Fibroblast of skin of right biceps (primary cell): ENCODE results near the gene SKIC2.
"Not testable (repeated sequence)": the region's sequence is repeated elsewhere in the genome, so short reads cannot be mapped to it uniquely, and the experiment has no call there.

Source experiments
- DNase-seq: peaks from one replicate; pipeline ENCODE4 v3.0.0-alpha.2; 2013

Gene SKIC2

DNA sequence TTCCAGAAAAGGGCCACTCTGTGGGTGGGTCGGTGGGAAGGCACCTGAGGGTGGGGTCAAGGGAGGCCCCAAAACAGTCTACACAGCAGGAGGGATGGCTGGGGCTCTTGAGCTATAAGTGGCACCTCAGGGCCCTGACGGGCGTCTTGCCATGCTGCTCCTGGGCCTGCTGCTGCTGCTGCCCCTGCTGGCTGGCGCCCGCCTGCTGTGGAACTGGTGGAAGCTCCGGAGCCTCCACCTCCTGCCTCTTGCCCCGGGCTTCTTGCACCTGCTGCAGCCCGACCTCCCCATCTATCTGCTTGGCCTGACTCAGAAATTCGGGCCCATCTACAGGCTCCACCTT lies 46.5 kb downstream of the SKIC2 start:
- DNase-seq, result not testable (repeated sequence)

DNA sequence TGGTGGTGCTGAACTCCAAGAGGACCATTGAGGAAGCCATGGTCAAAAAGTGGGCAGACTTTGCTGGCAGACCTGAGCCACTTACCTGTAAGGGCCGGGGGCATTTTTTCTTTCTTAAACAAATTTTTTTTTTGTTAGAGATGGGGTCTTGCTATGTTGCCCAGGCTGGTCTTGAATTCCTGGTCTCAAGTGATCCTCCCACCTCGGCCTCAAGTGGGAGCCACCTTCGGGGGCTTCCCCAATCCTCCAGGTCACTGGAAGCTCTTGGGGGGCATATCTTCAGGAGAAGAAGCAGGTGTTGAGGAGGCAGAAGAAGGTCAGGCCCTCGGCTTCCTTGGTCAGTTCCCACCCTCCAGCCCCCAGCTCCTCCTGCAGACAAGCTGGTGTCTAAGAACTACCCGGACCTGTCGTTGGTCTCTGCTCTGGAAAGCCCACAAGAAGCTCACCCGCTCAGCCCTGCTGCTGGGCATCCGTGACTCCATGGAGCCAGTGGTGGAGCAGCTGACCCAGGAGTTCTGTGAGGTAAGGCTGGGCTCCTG lies 47.1 kb downstream of the SKIC2 start:
- not testable (repeated sequence) for DNase-seq

DNA sequence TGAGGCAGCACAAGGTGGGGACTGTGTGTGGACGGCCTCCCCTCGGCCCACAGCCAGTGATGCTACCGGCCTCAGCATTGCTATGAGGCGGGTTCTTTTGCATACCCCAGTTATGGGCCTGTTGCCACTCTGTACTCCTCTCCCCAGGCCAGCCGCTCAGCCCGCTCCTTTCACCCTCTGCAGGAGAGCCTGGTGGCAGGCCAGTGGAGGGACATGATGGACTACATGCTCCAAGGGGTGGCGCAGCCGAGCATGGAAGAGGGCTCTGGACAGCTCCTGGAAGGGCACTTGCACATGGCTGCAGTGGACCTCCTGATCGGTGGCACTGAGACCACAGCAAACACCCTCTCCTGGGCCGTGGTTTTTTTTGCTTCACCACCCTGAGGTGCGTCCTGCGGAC lies 48.1 kb downstream of the SKIC2 start:
- DNase-seq, result not testable (repeated sequence)

DNA sequence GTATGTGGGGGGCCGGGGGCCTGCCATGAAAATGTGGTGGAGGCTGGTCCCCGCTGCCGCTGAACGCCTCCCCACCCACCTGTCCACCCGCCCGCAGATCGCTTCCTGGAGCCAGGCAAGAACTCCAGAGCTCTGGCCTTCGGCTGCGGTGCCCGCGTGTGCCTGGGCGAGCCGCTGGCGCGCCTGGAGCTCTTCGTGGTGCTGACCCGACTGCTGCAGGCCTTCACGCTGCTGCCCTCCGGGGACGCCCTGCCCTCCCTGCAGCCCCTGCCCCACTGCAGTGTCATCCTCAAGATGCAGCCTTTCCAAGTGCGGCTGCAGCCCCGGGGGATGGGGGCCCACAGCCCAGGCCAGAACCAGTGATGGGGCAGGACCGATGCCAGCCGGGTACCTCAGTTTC lies 49.1 kb downstream of the SKIC2 start:
- not testable (repeated sequence) for DNase-seq

DNA sequence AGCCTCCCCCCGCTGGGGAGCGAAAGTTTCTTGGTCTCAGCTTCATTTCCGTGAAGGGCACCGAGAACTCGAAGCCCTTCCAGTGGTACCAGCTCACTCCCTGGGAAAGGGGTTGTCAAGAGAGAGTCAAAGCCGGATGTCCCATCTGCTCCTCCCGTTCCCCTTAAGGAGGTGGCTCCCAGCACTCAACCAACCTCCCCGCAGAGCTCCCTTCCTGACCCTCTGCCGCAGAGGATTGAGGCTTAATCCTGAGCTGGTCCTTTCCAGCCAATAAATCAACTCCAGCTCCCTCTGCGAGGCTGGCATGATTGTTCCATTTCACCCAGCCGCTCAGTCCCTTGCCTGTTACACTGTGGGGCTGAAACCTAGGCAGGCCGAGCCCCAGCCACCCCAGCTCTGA lies 49.6 kb downstream of the SKIC2 start:
- not testable (repeated sequence) for DNase-seq

DNA sequence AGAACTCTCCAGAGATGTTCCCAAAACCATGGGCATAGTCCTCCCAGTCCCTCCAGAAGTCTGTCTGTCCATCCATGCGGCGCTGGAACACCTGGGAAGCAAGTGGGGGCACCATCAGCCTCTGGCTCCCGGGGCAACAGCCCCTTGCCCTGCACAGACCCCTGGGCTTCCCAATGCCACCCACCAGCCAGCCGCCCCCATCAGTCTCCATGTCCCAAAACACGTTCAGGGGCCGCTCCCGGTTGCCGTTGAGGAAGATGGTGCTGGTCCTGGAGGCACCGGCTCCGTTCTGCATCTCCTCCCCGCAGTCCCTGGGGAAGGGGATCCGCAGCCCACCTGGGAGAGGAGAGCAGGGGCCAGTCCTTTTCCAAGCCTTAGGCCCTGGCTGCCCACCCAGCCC lies 50.6 kb downstream of the SKIC2 start:
- DNase-seq, result not testable (repeated sequence)

DNA sequence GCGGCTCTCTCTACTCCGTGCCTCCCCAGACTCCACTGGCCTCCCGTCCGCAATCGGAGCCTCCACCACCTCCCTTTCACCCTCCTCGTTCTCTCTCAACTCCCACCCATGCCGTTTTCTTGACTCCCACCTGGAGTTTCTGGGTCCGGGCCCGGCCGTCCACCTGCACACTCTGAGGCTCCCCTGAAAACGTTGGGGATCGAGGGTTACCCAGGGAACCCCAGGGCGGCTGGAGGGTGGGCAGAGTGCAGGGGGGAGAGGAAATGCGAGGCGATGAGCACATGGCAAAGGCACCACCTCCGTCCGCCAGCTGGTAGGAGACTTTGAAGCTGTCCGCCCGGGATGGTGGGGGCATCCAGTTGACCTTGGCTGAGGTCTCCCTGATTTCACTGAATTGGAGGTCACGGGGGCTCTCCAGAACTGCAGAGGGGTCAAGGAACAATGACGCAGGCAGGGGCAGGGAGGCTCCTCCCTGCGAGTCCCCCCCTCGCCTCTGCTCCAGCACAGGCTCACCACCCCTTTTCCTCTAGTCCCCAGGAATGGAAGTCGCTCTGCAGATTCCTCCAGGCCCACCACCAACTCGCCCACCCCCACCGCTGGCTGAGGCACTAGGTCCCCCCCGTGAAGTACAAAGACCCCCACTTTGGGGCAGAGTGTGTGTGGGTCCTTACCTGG lies 52.0 kb downstream of the SKIC2 start:
- DNase-seq, result not testable (repeated sequence)

DNA sequence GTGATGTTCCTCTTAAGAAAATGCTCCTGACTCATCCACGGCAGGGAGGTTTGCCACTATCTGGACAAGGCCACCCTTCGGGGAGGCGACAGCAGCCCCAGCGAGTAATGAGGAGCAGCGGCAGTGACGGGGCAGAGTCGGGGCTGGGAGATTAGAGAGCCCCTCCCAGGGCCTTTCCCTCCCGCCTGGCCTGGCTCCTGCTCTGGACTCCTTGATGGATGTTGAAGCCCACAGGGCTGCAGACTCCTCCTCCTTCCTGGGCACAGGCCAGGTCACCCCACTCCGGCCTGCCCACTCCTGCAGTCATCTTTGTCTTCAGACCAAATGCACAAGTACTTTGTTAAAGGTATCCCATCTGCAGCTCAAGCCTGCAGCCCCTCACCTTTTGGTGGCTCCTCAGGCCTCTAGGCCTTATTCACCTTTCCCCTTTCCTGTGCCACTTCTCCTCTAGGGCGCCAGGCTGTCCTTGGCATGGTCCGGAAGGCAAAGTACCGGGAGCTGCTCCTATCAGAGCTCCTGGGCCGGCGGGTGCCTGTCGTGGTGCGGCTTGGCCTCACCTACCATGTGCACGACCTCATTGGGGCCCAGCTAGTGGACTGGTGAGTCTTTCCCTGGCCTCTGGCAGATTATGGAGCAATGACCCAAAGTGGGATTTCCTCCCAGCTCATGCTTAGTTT lies 54.1 kb downstream of the SKIC2 start:
- DNase-seq, result not testable (repeated sequence)

DNA sequence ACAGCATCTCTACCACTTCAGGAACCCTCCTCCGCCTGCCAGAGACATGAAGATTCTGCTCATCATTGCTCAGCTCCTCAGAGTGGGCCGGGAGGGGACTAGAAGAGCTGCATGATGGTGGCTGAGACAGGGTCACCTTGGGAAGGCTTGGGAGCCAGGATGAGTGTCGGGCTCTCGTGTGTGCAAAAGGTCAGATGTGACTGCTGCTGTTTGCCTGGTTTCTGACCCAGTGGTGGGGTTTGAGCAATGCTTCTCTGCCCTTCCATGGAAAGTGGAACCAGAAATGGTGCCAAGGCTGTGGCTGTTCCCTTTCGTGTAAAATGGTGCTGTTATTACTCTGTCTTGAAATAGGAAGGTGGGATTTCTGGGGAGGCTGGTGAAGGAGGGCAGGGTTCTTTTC lies 54.8 kb downstream of the SKIC2 start:
- not testable (repeated sequence) for DNase-seq

DNA sequence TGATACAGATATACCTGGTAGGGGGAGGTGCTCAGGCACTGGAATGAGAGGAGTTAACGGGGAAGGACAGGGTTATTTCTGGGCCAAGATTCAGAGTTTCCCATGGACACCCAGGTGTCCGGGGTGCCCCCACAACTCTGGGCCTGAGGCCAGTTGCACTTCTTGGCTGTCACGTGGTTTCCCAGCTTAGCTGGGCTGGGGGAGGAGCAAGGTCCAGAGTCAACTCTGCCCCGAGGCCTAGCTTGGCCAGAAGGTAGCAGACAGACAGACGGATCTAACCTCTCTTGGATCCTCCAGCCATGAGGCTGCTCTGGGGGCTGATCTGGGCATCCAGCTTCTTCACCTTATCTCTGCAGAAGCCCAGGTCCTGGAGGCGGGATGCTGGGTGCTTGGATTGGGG lies 55.6 kb downstream of the SKIC2 start, which contains the start of gene C4B:
TSS of gene C4B (plus strand) at position 249 of the 400 bp plus-strand sequence. CDS start at position 300, 51 bp downstream.
- DNase-seq, result not testable (repeated sequence)
